SU-DHL-6 (cell line): ENCODE measurements around the gene SPTLC2.

Experiments
- CTCF ChIP-seq: fragments of 200-600 bp; sonication (generic); IDR thresholded peaks from one replicate; pipeline ENCODE4 v1.5.1; 2017; ENCODE audit warnings: antibody characterized with exemption, mild to moderate bottlenecking, low read length, moderate library complexity; ENCODE audit not compliant: insufficient read depth, poor library complexity, severe bottlenecking
- EZH2phosphoT487 ChIP-seq: fragments of 200-600 bp; sonication (generic), shearing (Covaris generic); conservative IDR thresholded peaks from 2 replicates; pipeline ENCODE4 v1.6.1; 2018; ENCODE audit warnings: mild to moderate bottlenecking, antibody characterized with exemption, low read length, moderate library complexity, mixed read lengths

GRCh38 chr14:77549451-77549850 is 67.0 kb downstream of the SPTLC2 start:
- no peak for TF ChIP-seq CTCF
- no peak for TF ChIP-seq EZH2phosphoT487
